Gastroesophageal sphincter (tissue), 4 donors: ENCODE data around the gene ENPP3. TPM values are rescaled to one million over a fixed set of nuclear protein-coding genes. Genes with fewer than 3 reads are reported as not detected.

ENCODE experiments used
- ATAC-seq: fragments of 150-250 bp; one replicate; pipeline ENCODE4 v1.9.1; 2016; ENCODE audit warnings: mild to moderate bottlenecking, moderate library complexity
- H3K27ac ChIP-seq, 4 donors: fragments of 200-600 bp; sonication (generic) in 3 of 4; 1 replicate in 3 of 4; 2 replicates in 1 of 4; pipeline ENCODE4 v1.5.1; 2016 to 2019
- H3K27me3 ChIP-seq: fragments of 200-600 bp; sonication (generic); one replicate; pipeline ENCODE4 v1.5.1; 2019
- H3K36me3 ChIP-seq, 2 donors: fragments of 200-600 bp; sonication (generic); one replicate each; pipeline ENCODE4 v1.5.1; 2019; ENCODE audit warnings: control low read depth in 1 of 2
- H3K4me1 ChIP-seq, 3 donors: fragments of 200-600 bp; sonication (generic); 1 replicate in 2 of 3; 2 replicates in 1 of 3; pipeline ENCODE4 v1.5.1; 2016 to 2019; ENCODE audit warnings: control low read depth in 2 of 3
- H3K4me3 ChIP-seq, 2 donors: fragments of 200-600 bp; sonication (generic); one replicate each; pipeline ENCODE4 v1.5.1; 2019; ENCODE audit warnings: mild to moderate bottlenecking in 1 of 2, moderate library complexity in 1 of 2
- H3K9me3 ChIP-seq, 3 donors: fragments of 200-600 bp; sonication (generic); one replicate each; pipeline ENCODE4 v1.5.1; 2017 to 2019; ENCODE audit warnings: control low read depth in 2 of 3
- EP300 ChIP-seq: sonication (generic); formaldehyde crosslinking; IDR thresholded peaks from one replicate; pipeline ENCODE4 v1.6.1; 2017; ENCODE audit warnings: antibody characterized with exemption, mild to moderate bottlenecking
- POLR2A ChIP-seq, 2 donors: fragments of 450-650 bp; IDR thresholded peaks; one replicate each; pipeline ENCODE4 v1.6.1; 2017; ENCODE audit warnings: antibody characterized with exemption in 2 of 2, mild to moderate bottlenecking in 2 of 2, moderate library complexity in 1 of 2
- POLR2AphosphoS5 ChIP-seq: sonication (generic); formaldehyde crosslinking; IDR thresholded peaks from one replicate; pipeline ENCODE4 v1.6.1; 2017; ENCODE audit warnings: antibody characterized with exemption
- WGBS, 2 donors: methylation state at CpG; one replicate each; pipeline ENCODE4 v1.1.5; 2018; ENCODE audit warnings: low coverage in 1 of 2; 5-methylcytosine and 5-hydroxymethylcytosine counted together
- total RNA-seq, 4 donors: library from RNA; depleted of rRNA; stranded (reverse); fragments of >200 nt; gene quantifications; one replicate each; pipeline ENCODE4 v1.1.0, GENCODE V29; 2016
- TF ChIP-seq, protein P1 (sequence below), 4 experiments: fragments of 200-600 bp in 2 of 4; fragments of 450-650 bp in 2 of 4; sonication (generic) in 1 of 4; IDR thresholded peaks; one replicate each; pipeline ENCODE4 v1.5.1; 2017 to 2019; ENCODE audit warnings: antibody characterized with exemption in 4 of 4, mild to moderate bottlenecking in 2 of 4, moderate library complexity in 2 of 4

ENPP3 gene
- total RNA-seq, 4 donors from 2014 or later = 0.35 to 1.5 (median 0.39) TPM; not detected in 1

GRCh38 chr6:131754088-131754487, 117.0 kb downstream of the ENPP3 start:
- H3K27ac ChIP-seq = no peak overlapping the region
- H3K4me3 ChIP-seq = no peak overlapping the region
- H3K9me3 ChIP-seq = no peaks in the 10 kb centered on the region
- ATAC-seq = no peak
- H3K4me1 ChIP-seq = no peaks in the 10 kb centered on the region
- H3K36me3 ChIP-seq = no peaks in the 10 kb centered on the region
- 20 to 67% methylated on average over 1 of the region's 1 CpG for WGBS, 2 donors
- no peak for TF ChIP-seq POLR2A (IDR thresholded peaks at IDR 0.05)
- TF ChIP-seq, protein P1, sequence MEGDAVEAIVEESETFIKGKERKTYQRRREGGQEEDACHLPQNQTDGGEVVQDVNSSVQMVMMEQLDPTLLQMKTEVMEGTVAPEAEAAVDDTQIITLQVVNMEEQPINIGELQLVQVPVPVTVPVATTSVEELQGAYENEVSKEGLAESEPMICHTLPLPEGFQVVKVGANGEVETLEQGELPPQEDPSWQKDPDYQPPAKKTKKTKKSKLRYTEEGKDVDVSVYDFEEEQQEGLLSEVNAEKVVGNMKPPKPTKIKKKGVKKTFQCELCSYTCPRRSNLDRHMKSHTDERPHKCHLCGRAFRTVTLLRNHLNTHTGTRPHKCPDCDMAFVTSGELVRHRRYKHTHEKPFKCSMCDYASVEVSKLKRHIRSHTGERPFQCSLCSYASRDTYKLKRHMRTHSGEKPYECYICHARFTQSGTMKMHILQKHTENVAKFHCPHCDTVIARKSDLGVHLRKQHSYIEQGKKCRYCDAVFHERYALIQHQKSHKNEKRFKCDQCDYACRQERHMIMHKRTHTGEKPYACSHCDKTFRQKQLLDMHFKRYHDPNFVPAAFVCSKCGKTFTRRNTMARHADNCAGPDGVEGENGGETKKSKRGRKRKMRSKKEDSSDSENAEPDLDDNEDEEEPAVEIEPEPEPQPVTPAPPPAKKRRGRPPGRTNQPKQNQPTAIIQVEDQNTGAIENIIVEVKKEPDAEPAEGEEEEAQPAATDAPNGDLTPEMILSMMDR (IDR thresholded peaks at IDR 0.05) = no peak
- no peak for TF ChIP-seq POLR2AphosphoS5
- no peaks in the 10 kb centered on the region for H3K27me3 ChIP-seq

DNA sequence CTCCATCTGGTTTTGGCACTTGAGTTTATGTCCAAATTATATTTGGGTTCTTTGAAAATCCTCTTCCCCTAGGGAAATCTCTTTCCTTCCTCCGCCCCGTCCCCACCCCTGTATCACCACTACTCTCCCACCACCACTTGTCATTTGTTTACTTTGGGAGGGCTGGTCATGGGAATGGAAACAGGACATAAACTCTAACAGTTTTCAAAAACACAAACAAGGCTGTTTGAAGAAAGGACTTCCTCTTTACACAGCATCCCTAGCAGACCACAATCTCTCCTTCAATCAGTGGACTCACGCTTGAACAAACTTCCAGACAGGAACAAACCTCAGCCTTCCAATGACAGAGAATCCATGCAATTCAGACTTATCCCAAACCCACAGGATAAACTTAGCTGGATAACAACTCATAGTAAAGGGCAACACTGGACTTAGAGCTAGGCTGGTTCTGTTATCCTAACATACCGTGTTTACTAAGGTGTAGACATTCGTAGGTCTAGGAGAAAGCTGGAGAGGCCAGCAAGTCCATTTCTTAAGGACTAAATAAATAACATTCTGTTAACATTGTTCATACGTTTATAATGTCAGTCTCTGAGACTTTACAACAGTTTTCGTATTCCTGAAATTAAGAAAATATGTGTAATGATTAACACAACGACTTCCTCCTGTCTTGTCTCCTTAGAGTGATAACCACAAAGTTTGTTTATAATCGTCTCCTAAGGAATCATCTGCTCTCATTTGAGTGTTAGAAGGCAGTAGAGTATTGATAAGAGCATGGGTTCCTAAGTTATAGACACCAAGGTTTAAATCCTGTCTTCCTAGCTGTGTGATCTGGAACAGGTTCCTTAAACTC, 117.8 kb downstream of the ENPP3 start:
- no peak overlapping the region for H3K27ac ChIP-seq
- 57 to 72% methylated on average over 8 to 9 of the region's 9 CpGs for WGBS, 2 donors
- no peak for ATAC-seq
- TF ChIP-seq EP300 (no peak), POLR2AphosphoS5 (no peak), POLR2A (IDR thresholded peaks at IDR 0.05) (no peak)
- TF ChIP-seq, protein P1 (IDR thresholded peaks at IDR 0.05) = no peak
- H3K27me3 ChIP-seq = no peaks in the 10 kb centered on the region
- no peaks in the 10 kb centered on the region for H3K36me3 ChIP-seq
- no peaks in the 10 kb centered on the region for H3K4me1 ChIP-seq
- H3K9me3 ChIP-seq = no peaks in the 10 kb centered on the region
- H3K4me3 ChIP-seq = no peak overlapping the region

GRCh38 chr6:131755597-131755996, 118.5 kb downstream of the ENPP3 start:
- TF ChIP-seq, protein P1 (IDR thresholded peaks at IDR 0.05) = no peak
- no peak for TF ChIP-seq POLR2AphosphoS5
- no peak for TF ChIP-seq EP300
- TF ChIP-seq POLR2A (IDR thresholded peaks at IDR 0.05) = no peak
- Histone ChIP-seq H3K27ac (no peak overlapping the region), H3K27me3 (no peaks in the 10 kb centered on the region), H3K4me1 (no peaks in the 10 kb centered on the region), H3K9me3 (no peaks in the 10 kb centered on the region), H3K36me3 (no peaks in the 10 kb centered on the region), H3K4me3 (no peak overlapping the region)
- WGBS, 2 donors = 86 to 92% methylated on average over 3 of the region's 3 CpGs
- ATAC-seq = no peak

- Histone ChIP-seq H3K4me3 (no peak overlapping the region), H3K9me3 (no peaks in the 10 kb centered on the region), H3K27me3 (no peaks in the 10 kb centered on the region), H3K36me3 (no peaks in the 10 kb centered on the region), H3K4me1 (peaks cover 0 to 2% (median 0%) of the 10 kb centered on the region in 3 donors), H3K27ac (no peak overlapping the region)
- no peak for ATAC-seq
- TF ChIP-seq, protein P1 (IDR thresholded peaks at IDR 0.05) = no peak
- no peak for TF ChIP-seq POLR2A (IDR thresholded peaks at IDR 0.05)
- 67 to 88% methylated on average over 1 to 2 of the region's 2 CpGs for WGBS, 2 donors
These were observed 118.9 kb downstream of the ENPP3 start for GRCh38 chr6:131756039-131756438.

- peak; percentile 31 for ATAC-seq
These were observed 121.8 kb downstream of the ENPP3 start for GRCh38 chr6:131758920-131759319.

More at GRCh38 chr6:131758920-131759319, 121.8 kb downstream of the ENPP3 start:
- 37 to 57% methylated on average over 4 of the region's 4 CpGs for WGBS, 2 donors
- TF ChIP-seq POLR2A (IDR thresholded peaks at IDR 0.05) (no peak), EP300 (no peak)
- Histone ChIP-seq H3K4me3 (no peak overlapping the region), H3K36me3 (no peaks in the 10 kb centered on the region), H3K27ac (no peak overlapping the region), H3K9me3 (no peaks in the 10 kb centered on the region), H3K4me1 (peaks cover 0 to 2% (median 0%) of the 10 kb centered on the region in 3 donors), H3K27me3 (no peaks in the 10 kb centered on the region)
